DND-41 (cell line): ENCODE data around the gene U2AF2.

Experiments used
- CTCF ChIP-seq: IDR thresholded peaks from 2 replicates; pipeline ENCODE4 v1.5.1; 2012; ENCODE audit warnings: borderline replicate concordance, low read length, moderate library complexity, mild to moderate bottlenecking; ENCODE audit not compliant: poor library complexity, severe bottlenecking; ENCODE audit errors: extremely low read depth
- EZH2 ChIP-seq: IDR thresholded peaks from 3 replicates; pipeline ENCODE4 v1.6.1; 2012; ENCODE audit warnings: borderline replicate concordance, low read depth, mild to moderate bottlenecking, moderate library complexity, low read length, inconsistent platforms; ENCODE audit not compliant: severe bottlenecking

DNA sequence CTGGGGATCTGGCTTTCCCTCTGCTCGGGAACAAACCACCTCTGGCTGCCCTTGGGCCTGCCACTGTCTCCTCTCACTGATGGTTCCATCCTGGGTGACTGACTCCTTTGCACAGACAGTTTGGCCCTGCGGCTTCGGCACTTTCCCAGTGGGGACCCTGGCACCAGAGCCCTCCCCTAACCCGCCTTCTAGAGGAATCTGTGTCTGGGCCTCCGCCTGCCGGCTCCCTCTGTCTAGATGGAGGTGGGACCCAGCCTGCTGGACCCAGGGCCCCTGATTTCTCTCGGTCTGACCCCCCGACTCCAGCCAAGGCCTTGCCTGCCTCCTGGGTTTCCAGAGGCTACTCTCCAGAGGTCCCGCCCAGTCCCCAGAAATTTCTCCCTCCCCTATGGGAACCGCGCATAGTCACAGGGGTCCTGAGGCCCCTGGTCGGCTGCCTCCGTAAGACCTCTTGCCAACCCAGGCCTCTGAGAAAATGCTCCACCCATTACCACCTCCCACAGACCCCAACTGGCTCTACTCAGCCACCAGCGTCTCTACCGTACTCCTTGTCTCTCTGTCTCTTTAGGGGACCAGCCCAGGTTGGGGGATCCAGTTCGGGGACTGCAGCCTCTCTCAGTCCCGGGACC lies 4.1 kb upstream of the U2AF2 start:
- TF ChIP-seq CTCF: no peak
- TF ChIP-seq EZH2: no peak
